ENCODE results near the gene FTL.

The FTL gene

GRCh38 chr19:48943081-48943480, 22.0 kb upstream of the FTL start:
- DNase-seq (ENCODE audit: extremely low spot score, insufficient read length, low read depth) (no peak), FAIRE-seq (no peak)

- no peak for DNase-seq (ENCODE audit: extremely low spot score, insufficient read length, low read depth)
- FAIRE-seq = no peak
Measured at GRCh38 chr19:48945415-48945814, 19.7 kb upstream of the FTL start.

GRCh38 chr19:48945817-48946216, 19.3 kb upstream of the FTL start:
- FAIRE-seq = no peak
- no peak for DNase-seq (ENCODE audit: extremely low spot score, insufficient read length, low read depth)

- DNase-seq (ENCODE audit: extremely low spot score, insufficient read length, low read depth) (no peak), FAIRE-seq (no peak)
Measured at GRCh38 chr19:48946463-48947257, 18.4 kb upstream of the FTL start.

GRCh38 chr19:48947258-48947542, 17.9 kb upstream of the FTL start:
- FAIRE-seq = no peak
- DNase-seq (ENCODE audit: extremely low spot score, insufficient read length, low read depth) = no peak

- no peak for DNase-seq (ENCODE audit: extremely low spot score, insufficient read length, low read depth)
- no peak for FAIRE-seq
Measured at GRCh38 chr19:48950159-48950558, 14.9 kb upstream of the FTL start.

GRCh38 chr19:48950830-48951519, 14.1 kb upstream of the FTL start:
- FAIRE-seq (no peak), DNase-seq (ENCODE audit: extremely low spot score, insufficient read length, low read depth) (no peak)

- DNase-seq (ENCODE audit: extremely low spot score, insufficient read length, low read depth) (no peak), FAIRE-seq (no peak)
Measured at GRCh38 chr19:48953141-48953540, 12.0 kb upstream of the FTL start.

- FAIRE-seq (no peak), DNase-seq (ENCODE audit: extremely low spot score, insufficient read length, low read depth) (no peak)
Measured at GRCh38 chr19:48953990-48954594, 11.0 kb upstream of the FTL start.

GRCh38 chr19:48954595-48955307, 10.4 kb upstream of the FTL start, which contains the start of gene BAX:
Gene BAX (plus strand): TSS chr19:48954875. CDS start chr19:48954929, 54 bp downstream.
- DNase-seq (ENCODE audit: extremely low spot score, insufficient read length, low read depth) (peak; percentile 94), FAIRE-seq (peak; percentile 95)

- FAIRE-seq = no peak
- DNase-seq (ENCODE audit: extremely low spot score, insufficient read length, low read depth) = no peak
Measured at GRCh38 chr19:48955308-48955958, 9.7 kb upstream of the FTL start.

- DNase-seq (ENCODE audit: extremely low spot score, insufficient read length, low read depth) (no peak), FAIRE-seq (no peak)
Measured at GRCh38 chr19:48958006-48958405, 7.1 kb upstream of the FTL start.

- FAIRE-seq = no peak
- DNase-seq (ENCODE audit: extremely low spot score, insufficient read length, low read depth) = no peak
Measured at GRCh38 chr19:48959341-48960239, 5.5 kb upstream of the FTL start.

- DNase-seq (ENCODE audit: extremely low spot score, insufficient read length, low read depth) (no peak), FAIRE-seq (no peak)
Measured at GRCh38 chr19:48961051-48961649, 4.0 kb upstream of the FTL start.

- DNase-seq (ENCODE audit: extremely low spot score, insufficient read length, low read depth) (no peak), FAIRE-seq (no peak)
Measured at GRCh38 chr19:48961673-48962028, 3.5 kb upstream of the FTL start.

GRCh38 chr19:48962029-48962848, 2.9 kb upstream of the FTL start:
- DNase-seq (ENCODE audit: extremely low spot score, insufficient read length, low read depth) (no peak), FAIRE-seq (peak; percentile 91)

GRCh38 chr19:48962849-48963165, 2.3 kb upstream of the FTL start:
- no peak for FAIRE-seq
- DNase-seq (ENCODE audit: extremely low spot score, insufficient read length, low read depth) = no peak
